CD8-positive, alpha-beta memory T cell (primary cell): ENCODE results near the gene BMI1. TPM values are rescaled to one million over a fixed set of nuclear protein-coding genes. Genes with fewer than 3 reads are reported as not detected.

Source experiments
- CTCF ChIA-PET: fragments of 350-600 bp; sonication (Branson Sonifier 250); formaldehyde crosslinking; loops from one replicate; lab custom pipeline; 2021; ENCODE audit warnings: antibody characterized with exemption; lab: Charles Lee
- POLR2A ChIA-PET: fragments of 350-600 bp; sonication (Branson Sonifier 250); formaldehyde crosslinking; loops from one replicate; lab custom pipeline; 2021; ENCODE audit warnings: antibody characterized with exemption; lab: Charles Lee
- DNase-seq, 5 donors: peaks; one replicate each; pipeline versions ENCODE4 v3.0.0 to v3.0.0-alpha.2; 2020 to 2022; ENCODE audit warnings: mixed read lengths in 1 of 5
- H3K27ac ChIP-seq: one replicate; pipeline ENCODE4 v1.7.0; 2013; ENCODE audit warnings: low read depth, mild to moderate bottlenecking, low read length, moderate library complexity
- H3K27me3 ChIP-seq: 2 replicates; pipeline ENCODE4 v1.7.0; 2013; ENCODE audit warnings: low read length, mild to moderate bottlenecking; ENCODE audit not compliant: insufficient read depth, poor library complexity, severe bottlenecking
- H3K36me3 ChIP-seq: 2 replicates; pipeline ENCODE4 v1.7.0; 2013; ENCODE audit warnings: mild to moderate bottlenecking, low read length, moderate library complexity; ENCODE audit not compliant: insufficient read depth
- H3K4me1 ChIP-seq: 2 replicates; pipeline ENCODE4 v1.7.0; 2013; ENCODE audit warnings: mild to moderate bottlenecking, low read length, moderate library complexity; ENCODE audit not compliant: insufficient read depth
- H3K4me3 ChIP-seq: 2 replicates; pipeline ENCODE4 v1.7.0; 2013; ENCODE audit warnings: mild to moderate bottlenecking, low read length
- H3K9me3 ChIP-seq: 2 replicates; pipeline ENCODE4 v1.7.0; 2013; ENCODE audit warnings: mild to moderate bottlenecking, low read length
- H3K27ac Mint-ChIP-seq, 8 donors: one replicate each; pipeline ENCODE4 v1.8.0; 2020 to 2021; ENCODE audit warnings: mixed read lengths in 8 of 8, mild to moderate bottlenecking in 6 of 8, inconsistent platforms in 3 of 8, moderate library complexity in 3 of 8
- H3K27me3 Mint-ChIP-seq, 2 donors: one replicate each; pipeline ENCODE4 v1.8.0; 2020 to 2021; ENCODE audit warnings: mixed read lengths in 2 of 2, mild to moderate bottlenecking in 1 of 2, moderate library complexity in 1 of 2
- H3K36me3 Mint-ChIP-seq, 3 donors: one replicate each; pipeline ENCODE4 v1.8.0; 2020 to 2021; ENCODE audit warnings: mixed read lengths in 3 of 3, inconsistent platforms in 1 of 3, mild to moderate bottlenecking in 1 of 3
- H3K4me1 Mint-ChIP-seq, 3 donors: one replicate each; pipeline ENCODE4 v1.8.0; 2020 to 2021; ENCODE audit warnings: mixed read lengths in 3 of 3, inconsistent platforms in 1 of 3, mild to moderate bottlenecking in 1 of 3
- H3K4me3 Mint-ChIP-seq, 7 donors: one replicate each; pipeline ENCODE4 v1.8.0; 2020 to 2021; ENCODE audit warnings: mixed read lengths in 7 of 7, mild to moderate bottlenecking in 6 of 7, moderate library complexity in 4 of 7, inconsistent platforms in 2 of 7
- H3K9me3 Mint-ChIP-seq, 5 donors: one replicate each; pipeline ENCODE4 v1.8.0; 2020 to 2022; ENCODE audit warnings: mixed read lengths in 5 of 5, mild to moderate bottlenecking in 3 of 5, moderate library complexity in 2 of 5, inconsistent platforms in 1 of 5
- polyA plus RNA-seq: library from polyadenylated mRNA; unstranded; fragments of 300-500 nt; fragmentation: Illumina TruSeq; gene quantifications from one replicate; pipeline ENCODE4 v1.2.3, GENCODE V29; 2021
- total RNA-seq, 2 experiments: library from RNA; stranded (reverse); gene quantifications; one replicate each; pipeline ENCODE4 v1.2.3, GENCODE V29; 2021

BMI1 gene
- total RNA-seq (10 to 100 TPM; 87.8 to 97.3 TPM), polyA plus RNA-seq (39.3 TPM)

DNA sequence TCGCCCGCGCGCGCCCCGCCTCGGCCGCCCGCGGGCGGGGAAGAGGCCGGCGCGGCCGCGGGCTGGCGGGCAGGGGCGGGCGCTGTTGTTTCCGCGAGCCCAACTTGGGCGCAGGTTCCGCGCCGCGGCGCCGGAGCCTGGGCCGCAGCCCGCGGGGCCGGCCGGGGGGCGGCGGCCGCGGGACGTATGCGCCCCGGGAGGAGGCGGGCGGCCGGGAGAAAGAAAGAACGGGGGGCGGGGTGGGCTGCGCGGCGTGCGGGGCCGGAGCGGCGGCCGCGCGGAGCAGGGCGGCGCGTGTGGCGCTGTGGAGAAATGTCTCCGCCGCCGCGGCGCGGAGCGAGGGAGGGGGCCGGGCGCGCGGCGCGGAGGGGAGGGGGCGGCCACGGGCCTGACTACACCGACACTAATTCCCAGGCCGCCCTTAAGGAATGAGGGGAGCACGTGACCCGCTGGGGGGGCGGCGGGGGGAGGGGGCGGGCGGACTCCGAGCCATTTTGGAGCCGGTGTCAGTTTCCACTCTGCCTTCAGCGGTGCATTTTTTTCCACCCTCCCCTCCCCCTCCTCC, at the start of gene BMI1:
Gene BMI1, plus strand, starts transcription at position 509 of the 565 bp plus-strand sequence. CDS start 5,351 bp downstream, outside the sequence.
- H3K9me3 Mint-ChIP-seq: peaks cover 0 to 4% (median 0%) of the 10 kb centered on the region in 5 donors
- peaks cover 0 to 19% (median 0%) of the 10 kb centered on the region in 3 donors for H3K36me3 Mint-ChIP-seq
- Histone ChIP-seq H3K4me1 (peaks cover 53% of the 10 kb centered on the region), H3K4me3 (peak within 1 kb of the TSS; percentile 52), H3K36me3 (no peaks in the 10 kb centered on the region), H3K9me3 (no peaks in the 10 kb centered on the region), H3K27me3 (peaks cover 20% of the 10 kb centered on the region), H3K27ac (peak within 1 kb of the TSS; percentile 52)
- ChIA-PET CTCF (no interaction called here), POLR2A (interaction anchor here (1.0 to 2.5 kb wide), 6 partner anchors 14 to 125 kb away, joined by 3 to 13 read pairs (median 4); no protein-coding TSS in a partner anchor)
- DNase-seq: peak; percentile 50 to 77 (median 58)
- H3K27ac Mint-ChIP-seq: peak within 1 kb of the TSS; percentile 78 to 98 (median 93)
- H3K27me3 Mint-ChIP-seq: peaks cover 9 to 38% of the 10 kb centered on the region in 2 donors
- peaks cover 46 to 68% (median 68%) of the 10 kb centered on the region in 3 donors for H3K4me1 Mint-ChIP-seq
- H3K4me3 Mint-ChIP-seq: peak within 1 kb of the TSS; percentile 88 to 98 (median 92)

DNA sequence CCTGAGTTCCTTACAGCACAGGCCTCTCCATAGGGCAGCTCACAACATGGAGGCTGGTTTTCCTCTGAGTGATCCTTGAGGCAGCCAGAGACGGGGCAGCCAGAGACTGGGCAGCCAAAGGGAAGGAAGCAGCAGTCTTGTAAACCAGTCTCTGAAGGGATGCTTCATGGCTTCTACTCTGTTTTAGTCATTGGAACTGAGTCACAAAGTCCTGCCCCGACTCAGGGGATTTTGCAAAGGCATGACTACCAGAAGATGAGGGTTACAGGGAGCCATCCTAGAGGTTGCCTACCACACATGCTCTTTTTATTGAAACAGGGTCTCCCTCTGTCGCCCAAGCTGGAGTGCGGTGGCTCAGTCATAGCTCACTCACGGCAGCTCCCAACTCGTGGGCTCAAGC, 49.1 kb upstream of the BMI1 start:
- H3K4me3 ChIP-seq: no peak overlapping the region
- no peak overlapping the region for H3K27ac ChIP-seq
- H3K4me1 ChIP-seq: no peaks in the 10 kb centered on the region
- DNase-seq: no peak
- H3K27ac Mint-ChIP-seq: no peak overlapping the region
- H3K27me3 ChIP-seq: no peaks in the 10 kb centered on the region
- H3K9me3 ChIP-seq: no peaks in the 10 kb centered on the region
- POLR2A ChIA-PET: no interaction called here
- H3K9me3 Mint-ChIP-seq: no peaks in the 10 kb centered on the region
- H3K4me1 Mint-ChIP-seq: no peaks in the 10 kb centered on the region
- H3K36me3 ChIP-seq: no peaks in the 10 kb centered on the region
- H3K27me3 Mint-ChIP-seq: peaks cover 15 to 28% of the 10 kb centered on the region in 2 donors
- CTCF ChIA-PET: no interaction called here
- H3K4me3 Mint-ChIP-seq: no peak overlapping the region
- H3K36me3 Mint-ChIP-seq: peaks cover 0 to 3% (median 0%) of the 10 kb centered on the region in 3 donors

DNA sequence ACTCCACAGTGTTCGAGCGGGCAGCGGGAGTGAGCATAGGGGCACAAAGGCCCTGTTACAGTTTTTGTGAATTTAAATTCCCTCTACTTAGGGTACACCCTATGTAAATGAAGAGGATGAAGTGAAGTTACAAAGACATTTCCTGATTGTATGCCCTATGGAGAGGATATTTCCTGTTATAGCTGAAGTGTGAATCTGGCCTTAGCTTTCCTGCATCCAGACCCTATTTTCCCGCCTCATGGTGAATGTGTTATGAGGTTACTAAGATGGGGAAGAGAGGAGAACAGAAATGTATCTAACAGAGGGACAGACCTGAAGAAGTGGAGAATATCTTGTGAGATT, 42.5 kb upstream of the BMI1 start:
- ChIA-PET CTCF (no interaction called here), POLR2A (no interaction called here)
- peaks cover 0 to 12% of the 10 kb centered on the region in 2 donors for H3K27me3 Mint-ChIP-seq
- no peaks in the 10 kb centered on the region for H3K36me3 Mint-ChIP-seq
- Histone ChIP-seq H3K36me3 (no peaks in the 10 kb centered on the region), H3K27ac (no peak overlapping the region), H3K4me1 (no peaks in the 10 kb centered on the region), H3K9me3 (no peaks in the 10 kb centered on the region), H3K4me3 (no peak overlapping the region), H3K27me3 (no peaks in the 10 kb centered on the region)
- no peaks in the 10 kb centered on the region for H3K9me3 Mint-ChIP-seq
- H3K27ac Mint-ChIP-seq: peak overlapping the region in 1 of 8 donors; percentile 84
- no peaks in the 10 kb centered on the region for H3K4me1 Mint-ChIP-seq
- DNase-seq: no peak
- H3K4me3 Mint-ChIP-seq: peak overlapping the region in 1 of 7 donors; percentile 72

DNA sequence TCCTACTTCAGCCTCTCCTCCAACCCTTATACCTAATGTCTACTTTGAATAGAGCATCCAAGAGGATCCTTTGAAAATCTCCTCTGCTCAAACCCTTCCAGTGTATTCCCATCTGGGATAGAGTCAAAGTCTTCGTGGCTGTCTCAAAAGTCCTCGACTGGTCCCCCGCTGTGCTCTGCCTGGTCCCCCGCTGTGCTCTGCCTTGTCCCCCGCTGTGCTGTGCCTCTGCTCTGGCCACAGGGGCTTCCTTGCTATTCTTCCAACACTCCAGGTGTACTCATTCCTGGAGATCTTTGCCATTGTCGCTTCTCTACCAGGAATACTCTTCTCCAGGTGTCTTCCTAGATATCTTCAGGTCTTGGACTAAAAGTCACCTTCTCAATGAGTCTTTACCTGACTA, 40.8 kb upstream of the BMI1 start:
- Mint-ChIP-seq H3K27ac (no peak overlapping the region), H3K4me1 (no peaks in the 10 kb centered on the region), H3K36me3 (no peaks in the 10 kb centered on the region), H3K9me3 (no peaks in the 10 kb centered on the region), H3K4me3 (no peak overlapping the region), H3K27me3 (peaks cover 3 to 18% of the 10 kb centered on the region in 2 donors)
- Histone ChIP-seq H3K36me3 (no peaks in the 10 kb centered on the region), H3K4me1 (no peaks in the 10 kb centered on the region), H3K9me3 (no peaks in the 10 kb centered on the region), H3K4me3 (no peak overlapping the region), H3K27me3 (no peaks in the 10 kb centered on the region), H3K27ac (no peak overlapping the region)
- ChIA-PET CTCF (no interaction called here), POLR2A (no interaction called here)
- no peak for DNase-seq

DNA sequence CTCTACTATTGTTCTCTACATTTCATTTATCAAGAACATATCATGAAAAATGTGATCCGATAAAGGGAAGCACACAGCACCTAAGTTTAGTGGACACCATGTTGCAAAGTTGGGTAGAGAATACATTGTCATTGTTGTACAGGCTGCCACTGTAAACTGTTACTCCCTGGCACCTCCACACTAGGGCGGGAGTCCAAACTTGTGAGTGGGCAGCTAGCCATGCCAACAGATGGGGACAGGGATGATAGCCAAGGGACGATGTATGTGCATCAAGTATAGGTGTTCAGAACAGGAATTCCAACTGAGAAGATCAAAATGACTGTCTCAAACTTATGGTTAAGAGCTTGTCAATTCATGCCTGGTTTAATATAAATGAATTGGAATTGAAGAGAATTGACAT, 35.8 kb upstream of the BMI1 start:
- no peaks in the 10 kb centered on the region for H3K27me3 ChIP-seq
- Mint-ChIP-seq H3K9me3 (no peaks in the 10 kb centered on the region), H3K4me1 (no peaks in the 10 kb centered on the region), H3K27me3 (peaks cover 4 to 31% of the 10 kb centered on the region in 2 donors), H3K4me3 (no peak overlapping the region), H3K27ac (peak overlapping the region in 1 of 8 donors; percentile 7), H3K36me3 (no peaks in the 10 kb centered on the region)
- H3K27ac ChIP-seq: no peak overlapping the region
- ChIA-PET POLR2A (no interaction called here), CTCF (no interaction called here)
- H3K36me3 ChIP-seq: no peaks in the 10 kb centered on the region
- H3K9me3 ChIP-seq: no peaks in the 10 kb centered on the region
- H3K4me1 ChIP-seq: no peaks in the 10 kb centered on the region
- no peak for DNase-seq
- H3K4me3 ChIP-seq: no peak overlapping the region

DNA sequence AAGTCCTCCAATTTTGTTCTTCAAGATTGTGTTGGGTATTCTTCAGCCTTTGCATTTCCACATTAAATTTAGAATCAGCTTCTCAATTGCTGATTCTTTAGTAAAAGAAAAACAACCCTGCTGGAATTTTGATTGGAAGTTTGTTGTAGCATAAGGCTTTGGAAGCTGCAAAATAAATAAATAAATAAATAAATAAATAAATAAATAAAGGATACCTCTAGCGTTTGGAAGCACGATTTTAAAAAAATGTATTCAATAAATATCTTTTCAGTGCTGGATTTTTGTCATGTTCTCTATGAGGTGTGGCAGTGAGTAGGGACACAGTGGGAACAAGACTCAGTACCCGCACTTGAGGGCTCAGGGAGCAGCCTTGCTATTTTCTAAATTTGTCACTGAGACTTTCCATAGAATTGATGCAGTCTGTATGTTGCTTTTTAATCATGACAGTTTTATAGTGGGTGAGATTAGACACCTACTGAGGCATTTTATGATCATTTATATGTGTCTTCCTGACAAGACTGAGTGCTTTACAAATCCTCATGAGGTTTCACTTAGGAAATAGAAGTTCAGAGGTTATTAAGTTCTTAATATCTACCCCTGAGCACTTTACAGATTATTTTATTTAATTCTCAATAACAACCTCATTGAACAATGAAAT, 27.0 kb upstream of the BMI1 start:
- CTCF ChIA-PET: no interaction called here
- Mint-ChIP-seq H3K4me3 (no peak overlapping the region), H3K9me3 (peaks cover 0 to 5% (median 3%) of the 10 kb centered on the region in 5 donors), H3K36me3 (no peaks in the 10 kb centered on the region), H3K27ac (no peak overlapping the region), H3K4me1 (no peaks in the 10 kb centered on the region), H3K27me3 (peaks cover 19 to 60% of the 10 kb centered on the region in 2 donors)
- no peaks in the 10 kb centered on the region for H3K27me3 ChIP-seq
- no peaks in the 10 kb centered on the region for H3K36me3 ChIP-seq
- H3K4me1 ChIP-seq: no peaks in the 10 kb centered on the region
- no peak overlapping the region for H3K4me3 ChIP-seq
- H3K27ac ChIP-seq: no peak overlapping the region
- DNase-seq: no peak
- POLR2A ChIA-PET: no interaction called here
- no peaks in the 10 kb centered on the region for H3K9me3 ChIP-seq

DNA sequence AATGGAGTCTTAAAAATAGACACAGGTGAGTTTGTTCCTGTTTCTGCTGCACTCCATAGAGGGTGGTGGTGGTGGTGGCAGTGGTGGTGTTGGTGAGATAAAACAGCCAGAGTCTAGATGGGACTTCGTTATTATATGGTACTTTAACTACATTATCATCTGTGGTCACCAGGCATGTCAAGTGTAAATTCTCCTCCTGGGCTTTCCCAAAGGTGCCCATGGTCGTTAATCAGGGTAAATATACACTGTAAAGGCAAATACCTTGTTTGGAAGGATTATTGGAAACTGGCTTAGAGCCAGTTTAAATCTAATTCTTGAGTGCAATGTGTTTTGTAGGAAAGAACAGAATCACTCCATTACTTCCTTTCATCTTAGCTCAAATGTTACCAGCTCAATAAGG, 26.2 kb upstream of the BMI1 start:
- POLR2A ChIA-PET: no interaction called here
- no peaks in the 10 kb centered on the region for H3K9me3 ChIP-seq
- H3K36me3 ChIP-seq: no peaks in the 10 kb centered on the region
- peaks cover 19 to 65% of the 10 kb centered on the region in 2 donors for H3K27me3 Mint-ChIP-seq
- no peak overlapping the region for H3K4me3 ChIP-seq
- no peak overlapping the region for H3K27ac ChIP-seq
- peaks cover 0 to 5% (median 3%) of the 10 kb centered on the region in 5 donors for H3K9me3 Mint-ChIP-seq
- no peaks in the 10 kb centered on the region for H3K36me3 Mint-ChIP-seq
- H3K27me3 ChIP-seq: no peaks in the 10 kb centered on the region
- H3K4me1 ChIP-seq: no peaks in the 10 kb centered on the region
- H3K4me1 Mint-ChIP-seq: no peaks in the 10 kb centered on the region
- CTCF ChIA-PET: no interaction called here
- H3K4me3 Mint-ChIP-seq: no peak overlapping the region
- no peak overlapping the region for H3K27ac Mint-ChIP-seq
- DNase-seq: no peak

DNA sequence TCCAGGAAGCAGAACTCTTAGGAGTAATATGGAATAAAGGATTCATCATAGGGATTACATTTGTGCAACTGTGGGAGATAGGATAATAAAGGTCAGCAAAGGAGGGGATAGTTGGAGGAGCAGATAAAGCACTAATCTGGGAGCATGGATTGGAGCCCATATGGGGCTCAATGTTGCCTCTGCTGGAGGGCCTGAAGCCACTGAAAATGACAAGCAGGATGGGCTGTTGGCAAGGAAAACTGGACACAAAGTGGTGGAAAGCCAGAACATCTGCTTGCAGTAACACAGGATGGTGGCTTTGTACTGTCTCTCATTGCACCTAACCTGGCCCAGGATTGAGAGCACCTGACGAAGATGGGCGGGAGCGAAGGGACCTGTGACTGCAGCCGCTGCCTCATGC, 19.7 kb upstream of the BMI1 start:
- Histone ChIP-seq H3K4me3 (no peak overlapping the region), H3K4me1 (no peaks in the 10 kb centered on the region), H3K9me3 (no peaks in the 10 kb centered on the region), H3K27ac (no peak overlapping the region), H3K27me3 (no peaks in the 10 kb centered on the region), H3K36me3 (no peaks in the 10 kb centered on the region)
- Mint-ChIP-seq H3K9me3 (no peaks in the 10 kb centered on the region), H3K4me3 (no peak overlapping the region), H3K36me3 (no peaks in the 10 kb centered on the region), H3K4me1 (no peaks in the 10 kb centered on the region), H3K27me3 (peaks cover 9 to 52% of the 10 kb centered on the region in 2 donors), H3K27ac (no peak overlapping the region)
- ChIA-PET POLR2A (no interaction called here), CTCF (no interaction called here)
- no peak for DNase-seq
